HG03139 (cell line): ENCODE data around the gene OTOR.

Source experiments
- ATAC-seq: cut with Tn5 transposase; IDR thresholded peaks from one replicate; pipeline ENCODE4 v1.9.1; 2021; ENCODE audit not compliant: unreplicated experiment

OTOR gene, protein sequence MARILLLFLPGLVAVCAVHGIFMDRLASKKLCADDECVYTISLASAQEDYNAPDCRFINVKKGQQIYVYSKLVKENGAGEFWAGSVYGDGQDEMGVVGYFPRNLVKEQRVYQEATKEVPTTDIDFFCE

DNA sequence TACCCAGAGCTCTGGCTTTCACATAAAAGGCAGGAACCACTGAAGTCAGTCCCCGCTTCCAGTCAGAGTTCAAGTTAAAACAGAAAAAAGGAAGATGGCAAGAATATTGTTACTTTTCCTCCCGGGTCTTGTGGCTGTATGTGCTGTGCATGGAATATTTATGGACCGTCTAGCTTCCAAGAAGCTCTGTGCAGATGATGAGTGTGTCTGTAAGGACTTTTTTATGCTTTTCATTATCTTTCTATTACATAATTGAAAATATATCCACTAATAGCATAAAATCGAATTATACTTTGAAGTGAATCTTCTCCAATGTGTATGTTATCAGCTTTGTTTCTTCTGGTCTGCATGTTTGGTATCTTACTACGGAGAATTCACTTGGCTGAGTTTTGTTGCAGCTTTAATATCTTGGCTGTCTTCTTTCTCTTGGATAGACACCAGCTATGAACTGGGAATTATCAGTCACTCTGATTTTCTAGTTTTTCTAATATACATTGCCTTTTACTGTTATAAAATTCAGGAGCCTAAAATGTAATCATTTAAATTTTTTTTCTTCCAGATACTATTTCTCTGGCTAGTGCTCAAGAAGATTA is at the start of gene OTOR:
TSS of gene OTOR (plus strand) at position 51 of the 593 bp plus-strand sequence. CDS start at position 95, 44 bp downstream.
- ATAC-seq = no peak

DNA sequence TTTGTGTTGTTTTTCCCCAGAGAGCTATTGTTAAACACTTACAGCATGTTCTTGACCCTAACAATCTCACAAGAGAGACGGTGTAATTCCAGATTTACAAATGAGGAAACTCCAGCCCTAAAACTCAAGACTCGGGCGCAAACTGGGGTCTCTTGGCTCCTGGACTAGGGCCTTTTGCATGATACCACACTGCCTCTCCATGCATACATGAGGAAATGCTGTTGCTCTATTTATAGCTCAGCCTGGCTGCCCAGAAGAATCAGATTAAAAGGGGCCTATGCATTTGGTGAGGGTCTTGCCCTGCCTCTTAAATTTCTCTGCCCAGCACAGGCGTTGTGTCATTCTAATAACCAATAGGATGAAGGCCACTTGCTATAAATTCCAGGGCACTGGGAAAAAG is 48.9 kb upstream of the OTOR start:
- no peak for ATAC-seq

DNA sequence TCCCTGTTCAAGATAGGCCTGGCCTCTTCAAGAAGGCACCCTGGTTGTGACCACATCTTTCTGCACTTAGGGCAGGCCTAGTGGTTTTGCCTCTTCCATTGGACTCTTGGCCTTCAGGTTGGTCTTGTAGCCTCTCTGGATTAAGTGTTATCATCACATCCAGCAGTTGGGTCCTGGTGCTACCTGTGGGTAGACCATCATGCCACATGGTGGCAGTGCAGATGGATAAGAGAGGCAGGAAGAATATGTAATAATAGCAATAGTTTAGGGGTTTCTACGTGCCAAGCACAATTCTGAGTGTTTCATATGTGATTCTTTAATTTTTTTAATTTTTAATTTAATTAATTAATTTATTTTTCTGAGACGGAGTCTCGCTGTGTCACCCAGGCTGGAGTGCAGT is 46.9 kb upstream of the OTOR start:
- no peak for ATAC-seq

DNA sequence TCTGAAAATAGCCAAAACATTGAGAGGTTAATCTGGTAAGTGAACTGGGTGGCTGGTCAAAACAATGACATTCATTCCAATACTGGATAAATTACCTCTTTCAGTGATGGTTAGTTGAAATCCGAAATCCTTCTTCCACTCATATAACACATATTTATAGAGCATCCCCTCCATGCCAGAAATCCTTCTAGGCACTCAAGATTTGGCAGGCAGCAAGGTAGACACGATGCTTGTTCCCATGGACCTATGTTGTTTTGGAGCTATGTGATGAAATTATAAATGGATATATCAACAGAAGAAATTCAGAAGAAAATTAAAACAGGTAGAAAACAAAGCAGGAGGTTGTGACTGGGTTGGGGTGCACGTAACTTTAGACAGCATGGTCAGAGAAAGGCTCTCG is 44.6 kb upstream of the OTOR start:
- ATAC-seq = no peak

DNA sequence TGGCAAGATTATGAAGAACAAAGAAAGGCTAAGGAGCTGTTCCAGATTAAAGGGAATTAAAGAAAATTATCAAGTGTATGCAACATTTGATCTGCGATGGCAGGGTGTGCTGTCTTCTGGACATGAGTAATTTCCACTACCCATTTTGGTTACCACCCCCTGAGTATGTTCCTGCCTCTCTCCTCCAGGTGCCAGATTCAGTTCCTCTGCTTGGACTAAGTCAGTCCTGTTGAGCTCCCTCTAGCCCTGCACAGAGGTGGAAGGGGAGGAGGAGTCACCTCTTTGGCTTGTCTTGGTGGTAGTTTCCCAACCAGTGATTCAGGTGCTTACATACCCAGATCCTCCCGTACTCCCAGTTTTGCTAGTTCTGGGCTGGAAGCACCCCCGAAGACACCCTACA is 40.5 kb upstream of the OTOR start:
- ATAC-seq = no peak

DNA sequence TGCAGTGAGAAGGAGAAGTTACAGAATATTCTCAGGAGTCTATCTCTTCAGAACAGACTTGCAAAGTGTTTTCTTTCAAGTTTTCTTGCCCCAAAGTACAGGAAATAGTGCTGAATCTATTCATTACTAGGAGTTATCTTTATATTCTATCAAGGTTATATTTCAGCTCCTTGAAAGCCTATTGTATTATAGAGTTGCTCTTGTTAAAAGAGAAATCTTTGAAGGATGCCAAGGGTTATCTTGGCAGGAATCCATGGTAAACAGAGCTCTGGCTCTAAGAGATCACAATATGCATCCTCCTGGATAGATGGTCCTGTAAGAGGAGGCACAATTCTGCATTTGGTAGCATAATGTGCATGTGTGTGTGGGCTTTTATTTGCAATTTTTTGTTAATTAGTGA is 39.6 kb upstream of the OTOR start:
- ATAC-seq = no peak

DNA sequence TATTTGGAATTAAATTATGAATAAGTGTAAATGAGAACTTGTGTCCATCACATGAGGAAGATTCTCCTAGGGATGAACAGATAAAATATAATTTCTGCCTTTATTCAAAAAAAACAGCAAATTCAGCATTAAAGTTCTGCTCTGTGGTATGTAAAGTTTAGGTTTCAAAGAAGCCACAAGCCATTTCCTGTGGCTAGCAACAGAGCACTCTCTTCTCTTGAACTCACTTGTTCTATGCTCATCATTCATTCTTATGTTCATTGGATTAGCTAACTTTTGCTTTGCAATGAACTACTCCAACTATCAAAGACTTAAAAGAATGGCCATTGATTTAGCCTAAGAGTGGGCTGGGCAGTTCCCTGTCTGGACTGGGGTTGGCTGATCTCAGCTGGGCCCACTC is 39.1 kb upstream of the OTOR start:
- ATAC-seq = peak; percentile 91

DNA sequence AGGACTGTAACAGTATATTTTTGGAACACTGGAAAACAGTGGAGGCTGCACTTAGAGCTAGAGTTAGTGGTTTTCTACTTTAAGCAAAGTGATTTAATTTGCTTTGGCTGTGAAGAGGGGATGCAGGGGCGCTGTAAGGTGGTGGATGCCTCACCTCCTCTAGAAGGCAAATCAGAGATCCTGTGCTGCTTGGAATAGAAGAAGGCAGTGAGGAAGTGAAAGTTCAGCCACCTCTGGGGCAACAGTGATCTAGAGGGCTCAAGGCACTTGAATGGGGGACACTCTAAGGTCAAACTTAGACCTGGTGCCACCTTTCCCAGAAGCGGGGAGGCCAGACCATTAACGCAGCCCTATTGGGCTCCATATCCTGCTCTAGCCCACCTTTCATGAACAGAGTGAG is 37.4 kb upstream of the OTOR start:
- no peak for ATAC-seq

DNA sequence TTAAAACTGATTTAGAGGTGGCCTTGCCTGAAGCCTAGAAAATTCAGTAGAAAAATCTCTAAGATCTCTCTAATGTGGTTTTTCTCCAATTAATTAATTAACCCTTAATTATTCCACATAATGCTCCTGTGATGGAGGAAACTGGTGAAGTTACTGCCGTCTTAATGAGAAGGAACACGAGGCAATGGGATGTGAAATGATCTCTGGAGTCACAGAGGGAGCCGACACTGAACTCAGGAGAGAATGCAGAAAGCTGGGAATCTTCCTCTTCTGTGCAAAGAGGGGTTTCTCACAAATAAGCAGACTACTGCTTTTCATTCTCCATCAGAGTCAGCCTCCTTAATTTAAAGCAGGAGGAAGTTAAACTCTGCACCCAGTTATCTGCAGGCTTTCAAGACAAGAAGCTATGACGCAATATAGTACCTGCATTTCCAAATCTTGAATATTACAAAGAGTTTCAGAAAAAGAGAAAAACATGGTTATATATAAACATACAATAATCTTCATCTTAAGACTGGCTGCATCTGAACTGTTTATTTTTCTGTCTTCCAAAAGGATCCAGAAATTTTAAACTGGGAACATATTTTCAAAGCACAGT is 36.4 kb upstream of the OTOR start:
- ATAC-seq = no peak

DNA sequence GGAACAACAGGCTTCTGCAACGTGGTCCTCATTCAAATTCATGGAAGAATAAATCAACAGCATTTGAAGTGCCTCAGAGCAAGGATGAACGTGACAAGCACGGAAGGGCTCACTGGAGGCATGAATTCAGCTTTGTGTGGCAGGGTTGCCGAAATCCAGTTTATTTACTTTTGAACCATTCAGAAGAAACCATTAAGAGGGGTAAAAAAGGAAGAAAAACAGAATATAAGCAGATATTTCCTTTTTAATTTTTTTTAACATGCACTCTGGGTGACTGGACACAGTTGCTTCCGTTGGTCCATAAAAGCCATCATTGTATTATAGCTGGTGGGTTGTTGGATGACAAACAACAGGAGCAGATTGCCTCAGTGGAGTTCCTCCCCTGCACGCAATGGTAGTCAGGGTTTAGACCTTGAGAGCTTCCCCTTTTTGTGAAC is 35.6 kb upstream of the OTOR start:
- ATAC-seq = no peak

DNA sequence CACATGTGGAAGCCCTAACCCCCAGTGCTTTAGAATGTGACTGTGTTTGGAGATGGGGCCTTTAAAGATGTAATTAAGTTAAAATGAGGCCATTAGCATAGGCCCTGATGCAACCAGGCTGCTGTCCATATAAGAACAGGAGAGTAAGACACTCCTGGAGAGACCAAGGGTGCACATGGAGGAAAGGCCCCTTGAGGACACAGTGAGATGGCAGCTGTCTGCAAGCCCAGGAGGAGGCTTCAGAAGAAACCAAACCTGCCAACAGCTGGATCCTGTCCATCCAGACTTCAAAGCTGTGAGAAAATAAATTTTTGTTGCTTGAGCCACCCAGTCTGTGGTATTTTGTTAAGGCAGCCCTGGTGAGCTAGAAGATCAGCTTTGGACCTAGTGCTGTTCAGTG is 35.1 kb upstream of the OTOR start:
- no peak for ATAC-seq

DNA sequence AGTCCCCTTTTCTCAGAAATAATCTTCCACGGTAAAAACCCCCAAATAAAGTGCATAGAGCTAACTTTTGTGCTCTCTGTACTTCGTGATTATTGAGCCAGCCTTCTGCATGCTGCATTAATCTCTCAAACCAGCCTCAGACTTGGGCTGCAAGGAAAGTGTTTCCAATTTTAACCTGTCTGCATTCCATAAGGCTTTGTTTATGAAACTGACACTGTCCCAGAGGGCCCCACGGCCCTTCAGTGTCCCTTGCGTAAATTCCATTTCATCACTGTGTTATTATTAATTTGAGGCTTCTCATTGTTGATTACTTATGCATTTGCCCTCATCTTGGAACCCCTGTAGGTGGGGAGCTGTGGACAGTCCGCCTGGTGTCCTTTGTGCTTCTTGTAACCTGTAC is 33.9 kb upstream of the OTOR start:
- ATAC-seq = no peak

DNA sequence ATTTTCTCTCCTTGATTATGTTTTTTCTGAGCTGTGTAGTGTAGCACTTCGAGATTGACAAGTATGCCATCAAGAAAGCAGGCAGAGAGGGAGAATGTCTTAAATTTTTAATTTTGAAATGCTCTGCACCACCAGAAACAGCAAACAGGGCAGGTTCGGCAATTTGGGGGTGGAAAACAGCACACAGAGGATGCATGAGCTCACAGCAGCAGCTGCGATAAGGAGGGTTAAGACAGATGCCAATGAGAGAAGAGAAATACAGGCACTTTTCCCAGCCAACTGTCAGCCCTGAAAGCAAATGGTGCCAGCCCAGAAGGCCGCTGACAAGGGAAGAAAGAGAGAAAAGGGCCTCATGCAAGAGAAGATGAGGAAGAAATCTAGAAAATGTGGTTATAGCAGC is 33.4 kb upstream of the OTOR start:
- ATAC-seq = no peak

DNA sequence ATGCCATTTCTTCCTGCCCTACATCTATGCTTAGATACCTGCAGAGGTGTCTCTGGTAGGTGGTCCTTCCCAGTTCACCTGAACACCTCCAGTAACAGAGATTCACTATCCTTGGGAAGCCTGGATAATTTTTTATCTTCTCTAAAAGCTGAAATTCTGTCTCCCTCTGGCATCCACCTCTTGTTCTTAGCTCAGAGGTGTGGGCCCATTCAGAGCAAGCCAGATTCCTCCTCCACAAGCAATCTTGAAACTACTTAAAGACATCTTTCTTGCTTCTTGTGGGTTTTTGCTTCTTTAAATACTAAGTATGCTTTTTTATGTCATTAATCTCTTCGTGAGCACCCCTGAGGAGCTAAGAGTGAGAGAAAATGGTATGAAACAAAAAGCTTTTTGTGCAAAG is 28.7 kb upstream of the OTOR start:
- ATAC-seq = no peak

DNA sequence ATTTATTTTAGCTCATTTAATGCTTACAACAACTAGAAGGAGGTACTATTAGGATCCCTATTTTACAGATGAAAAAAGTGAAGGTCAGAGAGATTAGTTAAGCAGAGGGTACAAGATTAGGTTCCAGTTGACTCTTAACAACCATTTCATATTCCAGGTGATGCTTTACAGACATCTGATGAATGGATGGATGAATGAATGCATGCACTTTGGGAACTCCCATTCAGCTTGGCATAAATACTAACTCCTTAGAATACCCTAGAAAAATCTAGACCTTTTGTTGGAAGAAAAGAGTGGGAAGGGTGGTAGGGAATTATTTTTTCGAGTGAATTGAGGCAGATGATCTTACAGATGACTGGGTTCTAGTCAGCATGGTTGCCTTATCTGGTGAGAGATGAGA is 19.1 kb upstream of the OTOR start:
- ATAC-seq = no peak

DNA sequence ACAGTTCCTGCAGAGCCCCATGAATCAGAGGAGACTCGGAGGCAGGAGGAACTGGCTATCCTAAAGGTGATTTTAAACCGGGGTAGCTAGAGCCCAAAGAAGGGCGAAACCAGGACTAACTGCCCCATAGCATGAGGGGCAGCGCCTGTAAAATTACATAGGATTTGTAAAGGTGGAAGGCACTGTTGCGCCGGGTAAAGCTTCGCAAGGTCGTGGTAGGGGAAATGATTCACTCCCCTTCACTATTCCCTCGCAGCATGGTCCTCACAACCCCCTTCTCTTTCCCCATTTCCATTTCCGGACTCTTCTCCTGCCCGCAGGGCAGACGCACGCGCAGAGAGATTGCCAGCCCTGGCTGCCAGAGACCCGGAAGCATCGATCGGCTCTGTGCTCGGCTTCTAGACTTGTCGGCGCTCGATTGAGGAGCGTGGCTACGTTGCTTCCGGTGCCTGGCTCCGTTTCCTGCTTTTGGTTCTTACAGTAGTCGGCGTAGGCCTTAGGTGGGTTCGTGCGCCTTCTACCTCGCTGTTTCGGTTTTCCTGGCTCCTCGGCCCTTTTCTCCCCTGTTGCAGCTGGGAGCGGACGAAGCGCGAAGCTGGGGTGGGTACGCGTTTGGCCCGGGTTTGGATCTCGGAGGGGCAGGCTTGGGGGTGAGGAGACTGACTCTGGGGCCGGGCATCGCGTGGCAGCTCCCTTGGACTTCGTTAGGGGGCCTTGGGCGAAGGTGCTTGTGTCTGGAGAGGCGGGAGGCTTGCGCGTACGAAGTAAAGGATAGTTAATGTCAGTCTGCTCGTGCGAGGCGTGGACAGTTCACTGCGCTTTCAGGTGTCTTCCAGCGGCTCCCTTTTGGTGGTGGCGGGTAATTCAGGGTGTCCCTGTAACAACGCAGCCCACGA is 18.3 kb upstream of the OTOR start, which contains the start of gene SNRPB2:
TSS of gene SNRPB2 (plus strand) at position 462 of the 896 bp plus-strand sequence. CDS start 1,677 bp downstream, outside the sequence.
- ATAC-seq = peak; percentile 99

DNA sequence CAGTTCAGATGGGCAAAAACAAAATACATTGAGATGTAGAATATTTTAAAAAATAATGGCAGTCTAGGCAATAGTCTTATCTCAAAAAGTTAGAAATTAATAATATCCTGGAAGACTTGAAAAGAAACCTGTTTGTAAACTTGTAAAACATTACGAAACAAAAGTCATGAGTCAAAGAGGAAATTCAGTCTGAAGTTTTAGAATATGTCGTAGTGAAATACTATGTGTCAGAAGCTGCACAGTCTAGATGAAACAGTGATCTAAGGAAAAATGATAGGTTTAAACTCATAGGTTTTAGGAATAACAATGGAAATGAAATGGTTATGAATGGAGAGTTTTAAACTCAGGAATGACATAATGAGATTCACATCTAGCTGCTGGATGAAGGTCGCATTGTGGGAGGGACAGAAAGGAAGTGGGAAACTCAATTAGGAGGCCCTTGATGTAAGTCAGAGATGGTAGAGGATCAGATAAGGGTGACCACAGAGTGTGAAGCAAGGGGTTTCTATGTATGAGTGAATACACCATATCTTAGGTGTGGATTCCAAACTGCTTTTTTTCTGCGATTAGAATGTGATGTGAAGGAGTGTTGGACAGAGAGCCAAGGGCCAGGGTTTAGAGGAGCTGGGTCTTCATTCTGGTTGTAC is 15.5 kb upstream of the OTOR start:
- ATAC-seq = no peak

DNA sequence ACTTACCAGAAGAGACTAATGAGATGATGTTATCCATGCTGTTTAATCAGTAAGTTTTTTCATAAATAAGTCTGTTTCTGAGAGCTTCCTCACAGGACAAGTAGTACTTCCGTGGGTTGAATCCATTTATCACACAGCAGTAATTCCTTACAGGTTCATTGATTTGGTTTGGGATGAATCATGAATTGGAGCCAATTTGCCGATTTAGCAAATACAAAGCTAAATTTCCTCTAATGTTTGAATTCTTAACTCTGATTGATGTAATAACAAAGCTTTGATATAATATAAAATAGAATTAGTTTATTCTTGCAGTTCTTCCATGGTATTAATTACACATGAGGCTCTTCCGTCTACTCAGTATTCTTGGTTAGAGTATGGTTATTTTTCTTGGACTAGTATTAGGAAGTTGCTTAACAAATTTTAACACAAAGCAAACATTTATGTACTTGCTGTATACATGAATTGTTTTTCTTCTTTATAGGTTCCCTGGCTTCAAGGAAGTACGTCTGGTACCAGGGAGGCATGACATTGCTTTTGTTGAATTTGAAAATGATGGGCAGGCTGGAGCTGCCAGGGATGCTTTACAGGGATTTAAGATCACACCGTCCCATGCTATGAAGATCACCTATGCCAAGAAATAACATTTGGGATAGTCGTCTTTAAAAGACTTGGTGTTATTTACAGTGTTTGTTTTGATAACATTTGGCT is 7.6 kb upstream of the OTOR start:
- no peak for ATAC-seq

DNA sequence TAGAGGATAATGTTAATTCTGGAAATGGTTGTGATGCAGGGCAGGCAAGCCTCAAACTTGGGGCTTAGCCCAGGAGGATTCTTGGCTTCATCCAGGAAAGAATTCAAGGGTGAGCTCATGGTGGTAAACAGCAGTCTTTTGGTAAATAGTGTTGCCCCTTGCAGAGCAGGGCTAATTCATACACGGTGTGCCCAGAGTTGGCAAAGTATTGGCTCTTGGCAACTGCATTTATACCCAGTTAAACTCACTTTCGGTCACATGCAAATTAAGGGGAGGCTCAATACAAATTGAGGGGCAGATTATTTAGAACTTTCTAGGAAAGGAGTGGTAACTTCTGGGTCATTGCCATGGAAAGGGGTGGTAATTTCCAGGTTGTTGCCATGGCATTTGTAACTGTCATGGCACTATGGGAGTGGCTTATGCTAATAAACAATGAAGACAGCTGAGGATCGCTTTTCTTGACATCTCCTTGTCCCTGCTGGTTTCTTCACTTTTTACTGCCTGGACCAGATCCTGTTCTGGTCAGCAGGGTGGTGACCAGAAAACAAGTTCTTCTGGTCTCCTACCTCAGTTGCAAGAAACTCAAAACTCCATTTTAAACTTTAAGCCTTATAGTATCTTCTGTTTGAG is 3.9 kb upstream of the OTOR start:
- no peak for ATAC-seq

DNA sequence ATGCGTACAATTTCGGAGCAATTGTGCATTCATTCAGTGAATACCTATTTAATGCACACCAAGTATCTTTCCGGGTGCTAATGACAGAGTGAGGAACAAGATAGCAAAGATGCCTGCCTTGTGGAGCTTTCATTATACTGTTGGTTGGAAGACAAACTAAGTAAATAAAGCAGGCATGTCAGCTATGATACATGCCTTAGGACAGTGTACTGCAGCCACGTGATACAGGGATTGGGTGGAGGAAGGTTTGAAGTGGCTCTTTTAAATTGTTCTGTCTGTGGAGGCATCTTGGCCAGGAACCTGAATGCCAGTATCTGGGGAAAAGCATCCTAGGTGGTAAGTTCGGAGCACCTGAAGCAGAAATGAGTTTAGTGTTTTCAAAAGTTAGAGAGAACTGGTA is 3.0 kb upstream of the OTOR start:
- ATAC-seq = no peak
